NCI-H345 (cell line): ENCODE results near the gene FHL2.

ENCODE experiments used
- DNase-seq: peaks from one replicate; lab custom pipeline; 2025; lab: John Stamatoyannopoulos, UW

FHL2 gene

GRCh38 chr2:105397025-105397722 lies 1.7 kb downstream of the FHL2 start:
- DNase-seq: no peak

GRCh38 chr2:105396254-105397024 lies 2.4 kb downstream of the FHL2 start:
- no peak for DNase-seq

GRCh38 chr2:105395691-105396090 lies 3.2 kb downstream of the FHL2 start:
- no peak for DNase-seq

GRCh38 chr2:105394951-105395611 lies 3.8 kb downstream of the FHL2 start:
- DNase-seq: no peak

GRCh38 chr2:105393373-105394055 lies 5.3 kb downstream of the FHL2 start:
- no peak for DNase-seq

GRCh38 chr2:105391763-105392662 lies 6.8 kb downstream of the FHL2 start:
- DNase-seq: no peak

GRCh38 chr2:105391058-105391627 lies 7.7 kb downstream of the FHL2 start:
- DNase-seq: no peak

- no peak for DNase-seq
Measured at GRCh38 chr2:105390454-105390853, 8.4 kb downstream of the FHL2 start.

- DNase-seq: no peak
Measured at GRCh38 chr2:105388971-105389381, 9.9 kb downstream of the FHL2 start.

- no peak for DNase-seq
Measured at GRCh38 chr2:105387225-105387624, 11.6 kb downstream of the FHL2 start.

- no peak for DNase-seq
Measured at GRCh38 chr2:105385731-105386540, 12.9 kb downstream of the FHL2 start.

GRCh38 chr2:105384861-105385260 lies 14.0 kb downstream of the FHL2 start:
- DNase-seq: no peak

- DNase-seq: no peak
Measured at GRCh38 chr2:105384216-105384615, 14.6 kb downstream of the FHL2 start.

GRCh38 chr2:105383432-105384166 lies 15.3 kb downstream of the FHL2 start:
- no peak for DNase-seq

- no peak for DNase-seq
Measured at GRCh38 chr2:105382177-105382576, 16.7 kb downstream of the FHL2 start.

GRCh38 chr2:105381101-105381668 lies 17.7 kb downstream of the FHL2 start:
- DNase-seq: no peak

GRCh38 chr2:105380432-105381100 lies 18.3 kb downstream of the FHL2 start:
- DNase-seq: no peak

- DNase-seq: no peak
Measured at GRCh38 chr2:105379741-105380186, 19.1 kb downstream of the FHL2 start.
